WERI-Rb-1 (cell line): Measurements from ENCODE around the gene NCOA7.
A peak's percentile ranks its signal among the peaks of the same experiment; 100 is the strongest.
"Not testable (repeated sequence)": the region's sequence is repeated elsewhere in the genome, so short reads cannot be mapped to it uniquely, and the experiment has no call there.

Experiments
- DNase-seq: peaks from one replicate; pipeline ENCODE4 v3.0.0-alpha.2; 2020
- H3K27ac ChIP-seq: fragments of 250-450 bp; sonication (Bioruptor Pico); 2 replicates; pipeline ENCODE4 v1.5.1; 2020; ENCODE audit warnings: mild to moderate bottlenecking, moderate library complexity
- H3K27me3 ChIP-seq: fragments of 250-450 bp; sonication (Bioruptor Pico); 2 replicates; pipeline ENCODE4 v1.5.1; 2021; ENCODE audit warnings: mild to moderate bottlenecking, low read depth, moderate library complexity; ENCODE audit not compliant: insufficient read depth, severe bottlenecking
- H3K36me3 ChIP-seq: fragments of 250-450 bp; sonication (Bioruptor Pico); 2 replicates; pipeline ENCODE4 v1.5.1; 2020; ENCODE audit warnings: mild to moderate bottlenecking, moderate library complexity
- H3K4me3 ChIP-seq: 2 replicates; pipeline ENCODE4 v1.5.1; 2011; ENCODE audit warnings: low read depth, mild to moderate bottlenecking, control low read depth, low read length
- H3K9me3 ChIP-seq: fragments of 250-450 bp; sonication (Bioruptor Pico); 2 replicates; pipeline ENCODE4 v1.5.1; 2021; ENCODE audit warnings: mild to moderate bottlenecking, moderate library complexity; ENCODE audit not compliant: severe bottlenecking
- TF ChIP-seq, protein P1 (sequence below): IDR thresholded peaks from 2 replicates; pipeline ENCODE4 v1.5.1; 2011; ENCODE audit warnings: low read depth, mild to moderate bottlenecking, control low read depth, inconsistent platforms, low read length

NCOA7 gene

DNA sequence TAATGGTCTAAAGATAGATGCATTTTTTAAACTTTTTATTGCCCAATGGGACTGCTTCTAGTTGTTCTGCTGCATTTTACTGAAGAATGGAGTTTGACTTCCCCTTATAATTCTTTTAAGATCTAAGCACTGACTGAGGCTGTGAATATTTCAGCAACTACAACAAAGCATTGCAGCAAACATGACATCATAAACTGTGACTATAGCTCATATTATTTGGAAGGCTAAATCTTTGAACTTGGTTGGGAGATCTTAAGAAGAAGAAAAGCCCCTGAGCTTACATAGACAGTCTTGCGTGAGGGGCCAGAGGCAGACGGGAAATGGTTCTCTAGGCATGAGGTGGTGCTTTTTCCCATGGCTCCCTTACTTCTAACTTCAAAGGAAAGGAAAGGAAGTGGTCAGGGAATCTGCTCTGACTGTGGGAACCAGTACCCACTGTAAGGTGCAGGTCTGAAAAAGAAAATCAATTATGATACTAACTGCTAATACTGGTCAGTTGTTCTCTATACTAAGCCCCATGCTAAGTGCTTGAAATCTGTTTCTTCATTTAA, 26.6 kb upstream of the NCOA7 start:
- H3K4me3 ChIP-seq: no peak overlapping the region
- H3K36me3 ChIP-seq: no peaks in the 10 kb centered on the region
- no peak for DNase-seq
- H3K27ac ChIP-seq: no peak overlapping the region
- H3K9me3 ChIP-seq: no peaks in the 10 kb centered on the region
- H3K27me3 ChIP-seq: no peaks in the 10 kb centered on the region
- TF ChIP-seq, protein P1, sequence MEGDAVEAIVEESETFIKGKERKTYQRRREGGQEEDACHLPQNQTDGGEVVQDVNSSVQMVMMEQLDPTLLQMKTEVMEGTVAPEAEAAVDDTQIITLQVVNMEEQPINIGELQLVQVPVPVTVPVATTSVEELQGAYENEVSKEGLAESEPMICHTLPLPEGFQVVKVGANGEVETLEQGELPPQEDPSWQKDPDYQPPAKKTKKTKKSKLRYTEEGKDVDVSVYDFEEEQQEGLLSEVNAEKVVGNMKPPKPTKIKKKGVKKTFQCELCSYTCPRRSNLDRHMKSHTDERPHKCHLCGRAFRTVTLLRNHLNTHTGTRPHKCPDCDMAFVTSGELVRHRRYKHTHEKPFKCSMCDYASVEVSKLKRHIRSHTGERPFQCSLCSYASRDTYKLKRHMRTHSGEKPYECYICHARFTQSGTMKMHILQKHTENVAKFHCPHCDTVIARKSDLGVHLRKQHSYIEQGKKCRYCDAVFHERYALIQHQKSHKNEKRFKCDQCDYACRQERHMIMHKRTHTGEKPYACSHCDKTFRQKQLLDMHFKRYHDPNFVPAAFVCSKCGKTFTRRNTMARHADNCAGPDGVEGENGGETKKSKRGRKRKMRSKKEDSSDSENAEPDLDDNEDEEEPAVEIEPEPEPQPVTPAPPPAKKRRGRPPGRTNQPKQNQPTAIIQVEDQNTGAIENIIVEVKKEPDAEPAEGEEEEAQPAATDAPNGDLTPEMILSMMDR: no peak

GRCh38 chr6:125765944-125766343, 24.8 kb upstream of the NCOA7 start:
- TF ChIP-seq, protein P1: no peak
- Histone ChIP-seq H3K9me3 (no peaks in the 10 kb centered on the region), H3K27me3 (no peaks in the 10 kb centered on the region), H3K36me3 (no peaks in the 10 kb centered on the region), H3K4me3 (no peak overlapping the region), H3K27ac (no peak overlapping the region)
- no peak for DNase-seq

- Histone ChIP-seq H3K27me3 (no peaks in the 10 kb centered on the region), H3K27ac (no peak overlapping the region), H3K4me3 (no peak overlapping the region), H3K9me3 (no peaks in the 10 kb centered on the region), H3K36me3 (no peaks in the 10 kb centered on the region)
- TF ChIP-seq, protein P1: no peak
- no peak for DNase-seq
Measured at GRCh38 chr6:125766641-125767040, 24.1 kb upstream of the NCOA7 start.

DNA sequence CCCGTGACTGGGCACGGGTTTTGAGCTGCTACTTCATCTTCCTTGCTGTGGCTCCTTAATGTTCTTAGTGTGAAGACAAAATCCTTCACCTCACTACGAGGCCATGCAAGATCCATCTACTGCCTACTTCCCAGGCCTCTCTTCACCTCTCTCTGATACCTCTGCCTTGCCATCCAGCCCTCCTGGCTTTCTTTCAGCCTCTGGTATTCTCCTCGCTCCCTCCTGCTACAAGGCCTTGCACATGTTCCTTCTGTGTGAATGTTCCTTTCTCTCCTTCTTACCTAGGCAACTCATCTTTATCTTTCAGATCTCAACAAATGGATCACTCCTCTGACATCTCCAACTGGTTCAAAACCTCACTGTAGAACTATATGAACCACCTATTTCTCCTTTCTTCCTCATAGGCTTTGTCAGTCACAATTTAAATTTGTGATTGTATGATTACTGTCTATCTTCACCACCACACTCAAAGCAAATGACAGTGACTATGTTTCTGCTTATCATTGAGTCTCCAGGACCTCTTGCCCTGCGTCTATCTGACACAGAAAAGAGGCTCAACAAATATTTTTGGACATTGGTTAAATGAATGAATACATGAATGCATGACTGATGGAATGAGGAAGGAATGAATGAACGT, 21.5 kb upstream of the NCOA7 start:
- Histone ChIP-seq H3K36me3 (no peaks in the 10 kb centered on the region), H3K27ac (no peak overlapping the region), H3K27me3 (no peaks in the 10 kb centered on the region), H3K4me3 (no peak overlapping the region), H3K9me3 (no peaks in the 10 kb centered on the region)
- DNase-seq: no peak
- TF ChIP-seq, protein P1: no peak

- no peak overlapping the region for H3K27ac ChIP-seq
Measured at GRCh38 chr6:125773387-125774341, 17.1 kb upstream of the NCOA7 start.

DNA sequence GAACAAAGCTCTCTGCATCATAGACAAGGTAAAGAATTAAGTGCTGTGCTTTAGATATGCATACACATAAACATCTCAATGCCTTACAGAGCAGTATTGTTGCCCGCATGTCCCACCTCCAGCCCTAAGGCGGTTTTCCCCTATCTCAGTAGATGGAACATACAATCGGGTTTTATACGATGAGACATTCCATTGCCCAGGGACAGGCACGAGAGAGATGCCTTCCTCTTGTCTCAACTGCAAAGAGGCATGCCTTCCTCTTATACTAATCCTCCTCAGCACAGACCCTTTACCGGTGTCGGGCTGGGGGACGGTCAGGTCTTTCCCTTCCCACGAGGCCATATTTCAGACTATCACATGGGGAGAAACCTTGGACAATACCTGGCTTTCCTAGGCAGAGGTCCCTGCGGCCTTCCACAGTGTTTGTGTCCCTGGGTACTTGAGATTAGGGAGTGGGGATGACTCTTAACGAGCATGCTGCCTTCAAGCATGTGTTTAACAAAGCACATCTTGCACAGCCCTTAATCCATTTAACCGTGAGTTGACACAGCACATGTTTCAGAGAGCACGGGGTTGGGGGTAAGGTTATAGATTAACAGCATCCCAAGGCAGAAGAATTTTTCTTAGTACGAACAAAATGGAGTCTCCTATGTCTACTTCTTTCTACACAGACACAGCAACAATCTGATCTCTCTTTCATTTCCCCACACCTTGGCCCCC, 14.5 kb upstream of the NCOA7 start:
- peak overlapping the region; percentile 12; the same call in 1 of the 2 replicates for H3K4me3 ChIP-seq
- peak; percentile 33 for DNase-seq
- not testable (repeated sequence) for H3K27ac ChIP-seq, H3K9me3 ChIP-seq, H3K27me3 ChIP-seq, H3K36me3 ChIP-seq

More at GRCh38 chr6:125773387-125774341, 17.1 kb upstream of the NCOA7 start:
- H3K27me3 ChIP-seq: no peaks in the 10 kb centered on the region
- H3K36me3 ChIP-seq: no peaks in the 10 kb centered on the region
- no peak overlapping the region for H3K4me3 ChIP-seq
- DNase-seq: no peak
- H3K9me3 ChIP-seq: no peaks in the 10 kb centered on the region
- TF ChIP-seq, protein P1: no peak
